Measurements from ENCODE around the gene SETD3. TPM values are rescaled to one million over a fixed set of nuclear protein-coding genes. Genes with fewer than 3 reads are reported as not detected.

Gene SETD3
- total and polyA plus RNA-seq, 10 of the 15 experiments (the other 5 are each of a cell fraction or from before 2014, with no cell fraction given) = 11.3 to 44.2 (median 36.5) TPM

DNA sequence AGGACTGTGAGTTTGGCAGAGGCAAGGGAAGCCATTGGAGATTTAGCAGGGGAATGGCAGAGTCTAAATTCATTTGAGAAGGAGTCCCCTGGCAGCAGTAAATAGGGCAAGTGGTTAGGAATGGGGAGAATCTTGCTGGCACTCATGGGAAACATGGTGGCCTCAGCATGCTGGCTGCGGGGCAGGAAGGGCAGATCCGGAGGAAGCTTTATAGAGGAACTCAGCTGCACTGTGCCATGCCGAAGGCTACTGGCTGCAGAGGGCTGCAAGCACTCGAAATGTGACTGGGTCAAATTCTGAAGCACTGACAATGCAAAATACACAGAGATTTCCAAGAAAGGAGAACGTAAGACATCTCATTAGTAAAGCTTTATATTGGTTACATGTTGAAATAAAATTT, 24.4 kb upstream of the SETD3 start:
- no peaks in the 10 kb centered on the region for H3K9me3 ChIP-seq (replicated peaks; ENCODE audit: control insufficient read depth, insufficient read depth, low read length)
- H2AFZ ChIP-seq (ENCODE audit: control insufficient read depth, low read depth, low read length) = no peak overlapping the region
- POLR2A ChIA-PET = no interaction called here
- H3K9ac ChIP-seq (ENCODE audit: control insufficient read depth, insufficient read depth, low read length) = no peak overlapping the region
- CTCF ChIA-PET = no interaction called here
- no peaks in the 10 kb centered on the region for H3K4me1 ChIP-seq (ENCODE audit: control insufficient read depth, insufficient read depth, low read length)
- H3K27me3 ChIP-seq (replicated peaks in 1 of 2; ENCODE audit: control insufficient read depth in 2 of 2, insufficient read depth in 2 of 2, low read length in 1 of 2) = no peaks in the 10 kb centered on the region
- peaks cover 38 to 75% of the 10 kb centered on the region in 2 experiments for H3K36me3 ChIP-seq (ENCODE audit: control insufficient read depth in 2 of 2, insufficient read depth in 2 of 2, low read length in 1 of 2)
- FAIRE-seq (no peak), DNase-seq (ENCODE audit: low read depth, low spot score) (no peak), ATAC-seq (no peak)
- SMC1A ChIA-PET (ENCODE audit: uncharacterized antibody, unreplicated experiment) = no interaction called here
- WGBS (ENCODE audit: insufficient coverage, insufficient replicate concordance, low lambda C conversion rate, missing lambda C conversion rate) = over 99% methylated on average over 5 of the region's 5 CpGs
- in situ Hi-C loops (cut with MboI) = no loop called here
- H3K27ac ChIP-seq (ENCODE audit: control insufficient read depth, insufficient read depth) = no peak overlapping the region
- no peak overlapping the region for H3K4me3 ChIP-seq
- BruUV-seq (replicated peaks) = no TSS peak
- H3K4me2 ChIP-seq (ENCODE audit: control insufficient read depth, insufficient read depth) = no peak overlapping the region
- RAD21 ChIA-PET (ENCODE audit: unreplicated experiment) = no interaction called here
- intact Hi-C loops (cut with micrococcal nuclease; ENCODE audit: unreplicated experiment) = no loop called here
- H3K79me2 ChIP-seq (ENCODE audit: control insufficient read depth, insufficient read depth, low read length) = no peaks in the 10 kb centered on the region
- no peaks in the 10 kb centered on the region for H4K20me1 ChIP-seq (ENCODE audit: control insufficient read depth, insufficient read depth)
- TF ChIP-seq ZNF217 (IDR thresholded peaks at IDR 0.05) = no peak
- TF ChIP-seq, protein P1, sequence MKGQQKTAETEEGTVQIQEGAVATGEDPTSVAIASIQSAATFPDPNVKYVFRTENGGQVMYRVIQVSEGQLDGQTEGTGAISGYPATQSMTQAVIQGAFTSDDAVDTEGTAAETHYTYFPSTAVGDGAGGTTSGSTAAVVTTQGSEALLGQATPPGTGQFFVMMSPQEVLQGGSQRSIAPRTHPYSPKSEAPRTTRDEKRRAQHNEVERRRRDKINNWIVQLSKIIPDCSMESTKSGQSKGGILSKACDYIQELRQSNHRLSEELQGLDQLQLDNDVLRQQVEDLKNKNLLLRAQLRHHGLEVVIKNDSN (IDR thresholded peaks at IDR 0.05; ENCODE audit: borderline replicate concordance, extremely low read length, insufficient read depth, low read depth, low read length) = no peak
- no peak for TF ChIP-seq SUPT20H (IDR thresholded peaks at IDR 0.05; ENCODE audit: borderline replicate concordance, control insufficient read depth, low read depth, low read length)
- no peak for TF ChIP-seq ZBED1 (IDR thresholded peaks at IDR 0.05; ENCODE audit: borderline replicate concordance)

DNA sequence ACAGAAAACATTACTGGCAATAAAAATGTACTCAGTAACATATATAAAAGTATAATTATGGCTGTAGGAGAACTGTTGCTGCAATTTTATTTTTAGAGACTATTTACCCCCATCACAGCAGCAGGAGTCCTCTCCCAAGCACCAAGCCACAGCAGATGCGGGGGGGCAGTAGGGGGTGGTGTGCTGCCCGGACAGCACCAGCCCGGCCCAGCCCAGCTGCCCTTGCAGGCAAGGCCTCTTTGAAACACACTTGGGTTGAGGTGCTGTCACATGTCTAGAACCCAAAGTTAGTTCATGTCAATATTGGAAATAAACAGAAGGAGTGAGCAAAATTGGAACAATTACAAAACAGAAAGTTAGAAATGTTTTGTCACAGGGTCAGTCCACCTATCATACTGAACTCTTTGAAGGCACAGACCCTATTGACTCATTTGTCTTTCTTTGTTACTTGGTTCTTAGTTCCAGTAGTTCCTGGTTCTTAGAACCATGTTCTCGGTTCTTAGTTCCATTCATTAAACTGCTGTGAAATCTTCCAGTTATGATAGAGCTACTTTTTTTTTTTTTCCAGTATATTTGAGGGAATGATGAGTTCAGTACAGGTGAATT, 23.3 kb upstream of the SETD3 start:
- FAIRE-seq (no peak), ATAC-seq (no peak), DNase-seq (ENCODE audit: low read depth, low spot score) (no peak)
- no peak overlapping the region for H3K9ac ChIP-seq (ENCODE audit: control insufficient read depth, insufficient read depth, low read length)
- H3K4me1 ChIP-seq (ENCODE audit: control insufficient read depth, insufficient read depth, low read length) = no peaks in the 10 kb centered on the region
- in situ Hi-C loops (cut with MboI) (no loop called here), intact Hi-C loops (cut with micrococcal nuclease; ENCODE audit: unreplicated experiment) (no loop called here)
- POLR2A ChIA-PET = interaction anchor here (0.6 kb wide), 1 partner anchor 18 kb away, joined by 3 read pairs; no protein-coding TSS in a partner anchor
- RAD21 ChIA-PET (ENCODE audit: unreplicated experiment) = interaction anchor here (0.7 kb wide), 1 partner anchor 124 kb away, joined by 3 read pairs; no protein-coding TSS in a partner anchor
- no peak overlapping the region for H2AFZ ChIP-seq (ENCODE audit: control insufficient read depth, low read depth, low read length)
- no peaks in the 10 kb centered on the region for H4K20me1 ChIP-seq (ENCODE audit: control insufficient read depth, insufficient read depth)
- CTCF ChIA-PET = interaction anchor here (0.6 kb wide), 2 partner anchors 318 to 395 kb away, joined by 3 to 5 read pairs; no protein-coding TSS in a partner anchor
- no TSS peak for BruUV-seq (replicated peaks)
- H3K79me2 ChIP-seq (ENCODE audit: control insufficient read depth, insufficient read depth, low read length) = no peaks in the 10 kb centered on the region
- H3K4me3 ChIP-seq = no peak overlapping the region
- no peaks in the 10 kb centered on the region for H3K9me3 ChIP-seq (replicated peaks; ENCODE audit: control insufficient read depth, insufficient read depth, low read length)
- SMC1A ChIA-PET (ENCODE audit: uncharacterized antibody, unreplicated experiment) = no interaction called here
- peaks cover 30 to 76% of the 10 kb centered on the region in 2 experiments for H3K36me3 ChIP-seq (ENCODE audit: control insufficient read depth in 2 of 2, insufficient read depth in 2 of 2, low read length in 1 of 2)
- H3K27me3 ChIP-seq (replicated peaks in 1 of 2; ENCODE audit: control insufficient read depth in 2 of 2, insufficient read depth in 2 of 2, low read length in 1 of 2) = no peaks in the 10 kb centered on the region
- no peak overlapping the region for H3K27ac ChIP-seq (ENCODE audit: control insufficient read depth, insufficient read depth)
- TF ChIP-seq, protein P2, sequence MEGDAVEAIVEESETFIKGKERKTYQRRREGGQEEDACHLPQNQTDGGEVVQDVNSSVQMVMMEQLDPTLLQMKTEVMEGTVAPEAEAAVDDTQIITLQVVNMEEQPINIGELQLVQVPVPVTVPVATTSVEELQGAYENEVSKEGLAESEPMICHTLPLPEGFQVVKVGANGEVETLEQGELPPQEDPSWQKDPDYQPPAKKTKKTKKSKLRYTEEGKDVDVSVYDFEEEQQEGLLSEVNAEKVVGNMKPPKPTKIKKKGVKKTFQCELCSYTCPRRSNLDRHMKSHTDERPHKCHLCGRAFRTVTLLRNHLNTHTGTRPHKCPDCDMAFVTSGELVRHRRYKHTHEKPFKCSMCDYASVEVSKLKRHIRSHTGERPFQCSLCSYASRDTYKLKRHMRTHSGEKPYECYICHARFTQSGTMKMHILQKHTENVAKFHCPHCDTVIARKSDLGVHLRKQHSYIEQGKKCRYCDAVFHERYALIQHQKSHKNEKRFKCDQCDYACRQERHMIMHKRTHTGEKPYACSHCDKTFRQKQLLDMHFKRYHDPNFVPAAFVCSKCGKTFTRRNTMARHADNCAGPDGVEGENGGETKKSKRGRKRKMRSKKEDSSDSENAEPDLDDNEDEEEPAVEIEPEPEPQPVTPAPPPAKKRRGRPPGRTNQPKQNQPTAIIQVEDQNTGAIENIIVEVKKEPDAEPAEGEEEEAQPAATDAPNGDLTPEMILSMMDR (IDR thresholded peaks at IDR 0.05 in 2 of 3, conservative IDR thresholded peaks at IDR 0.05 in 1 of 3; ENCODE audit: control insufficient read depth in 2 of 3, extremely low read depth in 1 of 3, insufficient read depth in 1 of 3, low read depth in 3 of 3, low read length in 3 of 3) = no peak
- TF ChIP-seq HDAC6 (IDR thresholded peaks at IDR 0.05; ENCODE audit: unreplicated experiment) = no peak
- 97% methylated on average over 4 of the region's 4 CpGs for WGBS (ENCODE audit: insufficient coverage, insufficient replicate concordance, low lambda C conversion rate, missing lambda C conversion rate)
- H3K4me2 ChIP-seq (ENCODE audit: control insufficient read depth, insufficient read depth) = no peak overlapping the region

Data from GM12878 (cell line).